Activated naive CD4-positive, alpha-beta T cell treated with anti-CD3 and anti-CD28 coated beads, Interleukin-2, amount 50 U/mL, for 24 hours (primary cell): ENCODE results near the gene COL4A1.

Source experiments
- H3K27ac Mint-ChIP-seq: one replicate; pipeline ENCODE4 v1.8.0; 2021; ENCODE audit warnings: mild to moderate bottlenecking, mixed read lengths
- H3K27me3 Mint-ChIP-seq: one replicate; pipeline ENCODE4 v1.8.0; 2021; ENCODE audit warnings: mixed read lengths
- H3K36me3 Mint-ChIP-seq: one replicate; pipeline ENCODE4 v1.8.0; 2021; ENCODE audit warnings: mixed read lengths
- H3K4me1 Mint-ChIP-seq: one replicate; pipeline ENCODE4 v1.8.0; 2021; ENCODE audit warnings: mixed read lengths
- H3K4me3 Mint-ChIP-seq: one replicate; pipeline ENCODE4 v1.8.0; 2021; ENCODE audit warnings: mild to moderate bottlenecking, mixed read lengths
- H3K9me3 Mint-ChIP-seq: one replicate; pipeline ENCODE4 v1.8.0; 2021; ENCODE audit warnings: mixed read lengths

Gene COL4A1

GRCh38 chr13:110151462-110151861 lies 155.5 kb downstream of the COL4A1 start:
- Mint-ChIP-seq H3K4me3 (no peak overlapping the region), H3K4me1 (no peaks in the 10 kb centered on the region), H3K9me3 (no peaks in the 10 kb centered on the region), H3K36me3 (no peaks in the 10 kb centered on the region), H3K27me3 (no peaks in the 10 kb centered on the region), H3K27ac (no peak overlapping the region)

- Mint-ChIP-seq H3K36me3 (no peaks in the 10 kb centered on the region), H3K27ac (no peak overlapping the region), H3K27me3 (no peaks in the 10 kb centered on the region), H3K4me3 (no peak overlapping the region), H3K9me3 (no peaks in the 10 kb centered on the region), H3K4me1 (no peaks in the 10 kb centered on the region)
Observed at GRCh38 chr13:110150384-110151101, 156.4 kb downstream of the COL4A1 start.

GRCh38 chr13:110149036-110149435 lies 157.9 kb downstream of the COL4A1 start:
- Mint-ChIP-seq H3K4me1 (no peaks in the 10 kb centered on the region), H3K9me3 (no peaks in the 10 kb centered on the region), H3K27ac (no peak overlapping the region), H3K27me3 (no peaks in the 10 kb centered on the region), H3K4me3 (no peak overlapping the region), H3K36me3 (no peaks in the 10 kb centered on the region)

- H3K36me3 Mint-ChIP-seq, result no peaks in the 10 kb centered on the region
- peaks cover 13% of the 10 kb centered on the region for H3K9me3 Mint-ChIP-seq
- H3K27ac Mint-ChIP-seq, result no peak overlapping the region
- H3K4me3 Mint-ChIP-seq, result no peak overlapping the region
- H3K27me3 Mint-ChIP-seq, result peaks cover 16% of the 10 kb centered on the region
- peaks cover 10% of the 10 kb centered on the region for H3K4me1 Mint-ChIP-seq
Observed at GRCh38 chr13:110140099-110140498, 166.9 kb downstream of the COL4A1 start.

GRCh38 chr13:110138700-110139036 lies 168.3 kb downstream of the COL4A1 start:
- no peak overlapping the region for H3K4me3 Mint-ChIP-seq
- peaks cover 10% of the 10 kb centered on the region for H3K4me1 Mint-ChIP-seq
- H3K9me3 Mint-ChIP-seq, result peaks cover 13% of the 10 kb centered on the region
- peaks cover 17% of the 10 kb centered on the region for H3K27me3 Mint-ChIP-seq
- no peaks in the 10 kb centered on the region for H3K36me3 Mint-ChIP-seq
- H3K27ac Mint-ChIP-seq, result peak overlapping the region; percentile 10

- Mint-ChIP-seq H3K4me3 (peak overlapping the region; percentile 80), H3K27ac (peak overlapping the region; percentile 59), H3K36me3 (no peaks in the 10 kb centered on the region), H3K9me3 (peaks cover 13% of the 10 kb centered on the region), H3K27me3 (peaks cover 17% of the 10 kb centered on the region), H3K4me1 (peaks cover 10% of the 10 kb centered on the region)
Observed at GRCh38 chr13:110138010-110138699, 168.8 kb downstream of the COL4A1 start.

GRCh38 chr13:110137680-110138009 lies 169.3 kb downstream of the COL4A1 start:
- peaks cover 16% of the 10 kb centered on the region for H3K27me3 Mint-ChIP-seq
- peak overlapping the region; percentile 80 for H3K4me3 Mint-ChIP-seq
- peaks cover 8% of the 10 kb centered on the region for H3K9me3 Mint-ChIP-seq
- no peaks in the 10 kb centered on the region for H3K36me3 Mint-ChIP-seq
- peak overlapping the region; percentile 59 for H3K27ac Mint-ChIP-seq
- peaks cover 10% of the 10 kb centered on the region for H3K4me1 Mint-ChIP-seq

- Mint-ChIP-seq H3K4me3 (peak overlapping the region; percentile 80), H3K9me3 (peaks cover under 1% of the 10 kb centered on the region), H3K27me3 (peaks cover 16% of the 10 kb centered on the region), H3K27ac (no peak overlapping the region), H3K4me1 (peaks cover 10% of the 10 kb centered on the region), H3K36me3 (no peaks in the 10 kb centered on the region)
Observed at GRCh38 chr13:110136660-110137585, 170.0 kb downstream of the COL4A1 start.

GRCh38 chr13:110135977-110136597 lies 170.9 kb downstream of the COL4A1 start:
- peaks cover 14% of the 10 kb centered on the region for H3K27me3 Mint-ChIP-seq

GRCh38 chr13:110134801-110135200 lies 172.2 kb downstream of the COL4A1 start:
- no peaks in the 10 kb centered on the region for H3K36me3 Mint-ChIP-seq
- peaks cover 10% of the 10 kb centered on the region for H3K4me1 Mint-ChIP-seq
- no peak overlapping the region for H3K27ac Mint-ChIP-seq
- no peaks in the 10 kb centered on the region for H3K9me3 Mint-ChIP-seq
- peaks cover 18% of the 10 kb centered on the region for H3K27me3 Mint-ChIP-seq
- no peak overlapping the region for H3K4me3 Mint-ChIP-seq

More at GRCh38 chr13:110135977-110136597, 170.9 kb downstream of the COL4A1 start:
- no peaks in the 10 kb centered on the region for H3K36me3 Mint-ChIP-seq
- H3K27ac Mint-ChIP-seq, result no peak overlapping the region
- H3K4me1 Mint-ChIP-seq, result peaks cover 10% of the 10 kb centered on the region
- no peak overlapping the region for H3K4me3 Mint-ChIP-seq
- H3K9me3 Mint-ChIP-seq, result no peaks in the 10 kb centered on the region

- Mint-ChIP-seq H3K36me3 (no peaks in the 10 kb centered on the region), H3K27ac (no peak overlapping the region), H3K9me3 (no peaks in the 10 kb centered on the region), H3K4me1 (peaks cover 10% of the 10 kb centered on the region), H3K27me3 (peaks cover 14% of the 10 kb centered on the region), H3K4me3 (no peak overlapping the region)
Observed at GRCh38 chr13:110133425-110134235, 173.3 kb downstream of the COL4A1 start.

GRCh38 chr13:110132225-110132982 lies 174.6 kb downstream of the COL4A1 start:
- H3K27me3 Mint-ChIP-seq, result peaks cover 11% of the 10 kb centered on the region
- no peak overlapping the region for H3K4me3 Mint-ChIP-seq
- peaks cover 3% of the 10 kb centered on the region for H3K4me1 Mint-ChIP-seq
- H3K27ac Mint-ChIP-seq, result no peak overlapping the region
- no peaks in the 10 kb centered on the region for H3K36me3 Mint-ChIP-seq
- H3K9me3 Mint-ChIP-seq, result no peaks in the 10 kb centered on the region

- Mint-ChIP-seq H3K4me3 (no peak overlapping the region), H3K27me3 (peaks cover 15% of the 10 kb centered on the region), H3K36me3 (no peaks in the 10 kb centered on the region), H3K27ac (no peak overlapping the region), H3K9me3 (no peaks in the 10 kb centered on the region), H3K4me1 (no peaks in the 10 kb centered on the region)
Observed at GRCh38 chr13:110131424-110131823, 175.5 kb downstream of the COL4A1 start.

GRCh38 chr13:110130431-110130830 lies 176.5 kb downstream of the COL4A1 start:
- no peaks in the 10 kb centered on the region for H3K9me3 Mint-ChIP-seq
- no peaks in the 10 kb centered on the region for H3K36me3 Mint-ChIP-seq
- H3K27ac Mint-ChIP-seq, result no peak overlapping the region
- no peak overlapping the region for H3K4me3 Mint-ChIP-seq
- no peaks in the 10 kb centered on the region for H3K4me1 Mint-ChIP-seq
- H3K27me3 Mint-ChIP-seq, result peaks cover 15% of the 10 kb centered on the region
